ENCODE data around the gene ZFHX3.

- no peak for TF ChIP-seq EZH2 (IDR thresholded peaks at IDR 0.05)
- no peak for TF ChIP-seq POLR2AphosphoS5 (IDR thresholded peaks at IDR 0.05; ENCODE audit: borderline replicate concordance, low read depth, low read length)
Observed at GRCh38 chr16:72814226-72814625, 233.7 kb downstream of the ZFHX3 start.

Data from SK-N-MC (cell line).